IMR-90 (cell line): ENCODE measurements around the gene SEC14L6.

Source experiments
- BHLHE40 ChIP-seq: fragments of 150-350 bp; IDR thresholded peaks from 2 replicates; pipeline ENCODE4 v1.6.1; 2016; ENCODE audit warnings: mild to moderate bottlenecking, low read depth, low read length
- CEBPB ChIP-seq: IDR thresholded peaks from 2 replicates; pipeline ENCODE4 v1.6.1; 2012; ENCODE audit warnings: low read depth, low read length, improper control_type of control experiment
- MAFK ChIP-seq: IDR thresholded peaks from 2 replicates; pipeline ENCODE4 v1.6.1; 2012; ENCODE audit warnings: low read depth, low read length, improper control_type of control experiment
- MAZ ChIP-seq: IDR thresholded peaks from 2 replicates; pipeline ENCODE4 v1.6.1; 2012; ENCODE audit warnings: low read depth, mild to moderate bottlenecking, low read length, improper control_type of control experiment, moderate library complexity, borderline replicate concordance
- NFE2L2 ChIP-seq: fragments of 150-350 bp; IDR thresholded peaks from 2 replicates; pipeline ENCODE4 v1.6.1; 2016; ENCODE audit warnings: low read depth, mild to moderate bottlenecking, low read length
- POLR2A ChIP-seq: IDR thresholded peaks from 2 replicates; pipeline ENCODE4 v1.6.1; 2012; ENCODE audit warnings: mild to moderate bottlenecking, low read depth, low read length
- RAD21 ChIP-seq: IDR thresholded peaks from 2 replicates; pipeline ENCODE4 v1.6.1; 2012; ENCODE audit warnings: low read length, improper control_type of control experiment
- SMC3 ChIP-seq: fragments of 150-350 bp; IDR thresholded peaks from 2 replicates; pipeline ENCODE4 v1.6.1; 2016; ENCODE audit warnings: low read depth, mild to moderate bottlenecking, antibody characterized with exemption, low read length, moderate library complexity
- USF2 ChIP-seq: fragments of 150-350 bp; IDR thresholded peaks from 2 replicates; pipeline ENCODE4 v1.6.1; 2017; ENCODE audit warnings: mild to moderate bottlenecking, antibody characterized with exemption, low read length, low read depth
- TF ChIP-seq, protein P1 (sequence below): conservative IDR thresholded peaks from 2 replicates; pipeline ENCODE4 v1.5.1; 2012; ENCODE audit warnings: mild to moderate bottlenecking, low read depth, low read length, improper control_type of control experiment

DNA sequence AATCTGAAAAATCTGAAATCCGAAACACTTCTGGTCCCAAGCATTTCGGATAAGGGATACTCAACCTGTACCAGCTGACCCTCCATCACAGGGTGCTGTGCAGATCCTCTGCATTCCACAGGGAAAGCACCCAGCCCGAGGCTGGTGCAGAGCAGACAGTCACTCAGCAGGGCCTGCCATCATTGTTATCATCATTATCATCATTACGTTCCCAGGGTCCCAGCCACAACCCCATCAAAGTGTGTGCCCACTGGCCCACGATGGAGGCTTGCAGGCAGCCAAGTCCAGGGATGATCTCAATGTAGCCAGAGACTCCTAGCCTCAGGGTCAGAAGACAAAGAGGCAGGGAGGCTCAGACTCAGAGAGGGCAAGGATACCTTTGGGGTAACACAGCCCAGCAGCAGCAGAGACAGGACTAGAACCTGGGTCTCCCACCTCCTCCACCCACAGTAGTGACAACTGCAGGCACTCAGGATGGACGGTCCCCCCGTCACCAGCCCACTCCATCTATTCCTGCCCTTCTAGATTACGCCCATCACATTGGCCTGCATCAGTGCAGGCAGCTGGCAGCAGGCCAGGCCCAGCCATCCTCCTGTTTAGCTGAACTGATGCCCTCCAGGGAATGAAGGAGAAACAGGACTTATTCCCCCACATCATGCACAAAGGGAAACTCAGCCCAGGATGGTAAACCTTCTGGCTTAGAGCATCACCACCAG is 17.7 kb upstream of the SEC14L6 start:
- TF ChIP-seq RAD21 (no peak), BHLHE40 (no peak), POLR2A (no peak), USF2 (no peak), NFE2L2 (no peak), CEBPB (no peak), MAFK (no peak), SMC3 (no peak), MAZ (no peak)
- TF ChIP-seq, protein P1, sequence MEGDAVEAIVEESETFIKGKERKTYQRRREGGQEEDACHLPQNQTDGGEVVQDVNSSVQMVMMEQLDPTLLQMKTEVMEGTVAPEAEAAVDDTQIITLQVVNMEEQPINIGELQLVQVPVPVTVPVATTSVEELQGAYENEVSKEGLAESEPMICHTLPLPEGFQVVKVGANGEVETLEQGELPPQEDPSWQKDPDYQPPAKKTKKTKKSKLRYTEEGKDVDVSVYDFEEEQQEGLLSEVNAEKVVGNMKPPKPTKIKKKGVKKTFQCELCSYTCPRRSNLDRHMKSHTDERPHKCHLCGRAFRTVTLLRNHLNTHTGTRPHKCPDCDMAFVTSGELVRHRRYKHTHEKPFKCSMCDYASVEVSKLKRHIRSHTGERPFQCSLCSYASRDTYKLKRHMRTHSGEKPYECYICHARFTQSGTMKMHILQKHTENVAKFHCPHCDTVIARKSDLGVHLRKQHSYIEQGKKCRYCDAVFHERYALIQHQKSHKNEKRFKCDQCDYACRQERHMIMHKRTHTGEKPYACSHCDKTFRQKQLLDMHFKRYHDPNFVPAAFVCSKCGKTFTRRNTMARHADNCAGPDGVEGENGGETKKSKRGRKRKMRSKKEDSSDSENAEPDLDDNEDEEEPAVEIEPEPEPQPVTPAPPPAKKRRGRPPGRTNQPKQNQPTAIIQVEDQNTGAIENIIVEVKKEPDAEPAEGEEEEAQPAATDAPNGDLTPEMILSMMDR: no peak
